H1 (cell line): Measurements from ENCODE around the gene FREM1. TPM values are rescaled to one million over a fixed set of nuclear protein-coding genes. Genes with fewer than 3 reads are reported as not detected.

ENCODE experiments used
- CTCF ChIA-PET: fragments of 300-600 bp; sonication (Branson Sonifier 250); formaldehyde crosslinking; loops from one replicate; lab custom pipeline; 2021; ENCODE audit not compliant: partially characterized antibody; lab: Charles Lee
- POLR2A ChIA-PET: fragments of 300-600 bp; sonication (Branson Sonifier 250); formaldehyde crosslinking; loops from one replicate; lab custom pipeline; 2021; ENCODE audit warnings: inconsistent platforms; ENCODE audit not compliant: partially characterized antibody; lab: Charles Lee
- DNase-seq, 2 experiments: peaks; one replicate each; pipeline versions ENCODE4 v3.0.0 to v3.0.0-alpha.2; 2010 to 2022; ENCODE audit warnings: low spot score in 2 of 2, low read depth in 1 of 2, mixed read lengths in 1 of 2
- FAIRE-seq: peaks from 2 replicates; lab custom pipeline; 2011; peaks lifted over from hg19 to GRCh38; lab: Jason Lieb, UNC
- H2AFZ ChIP-seq: 2 replicates; pipeline ENCODE4 v1.8.1; 2012; ENCODE audit warnings: low read length, inconsistent platforms
- H2AK5ac ChIP-seq: 2 replicates; pipeline ENCODE4 v1.6.1; 2013; ENCODE audit warnings: low read depth, low read length
- H2BK120ac ChIP-seq: replicated peaks from 2 replicates; pipeline ENCODE3; 2013; ENCODE audit warnings: low read depth, low read length, inconsistent platforms
- H2BK12ac ChIP-seq: 2 replicates; pipeline ENCODE4 v1.6.1; 2013; ENCODE audit warnings: low read depth, low read length
- H2BK15ac ChIP-seq: 2 replicates; pipeline ENCODE4 v1.6.1; 2013; ENCODE audit warnings: low read length
- H2BK20ac ChIP-seq: 2 replicates; pipeline ENCODE4 v1.6.1; 2013; ENCODE audit warnings: low read length
- H2BK5ac ChIP-seq: 2 replicates; pipeline ENCODE4 v1.6.1; 2013; ENCODE audit warnings: low read depth, low read length
- H3K14ac ChIP-seq: 2 replicates; pipeline ENCODE4 v1.6.1; 2013; ENCODE audit warnings: inconsistent platforms; ENCODE audit not compliant: insufficient read length
- H3K18ac ChIP-seq: 2 replicates; pipeline ENCODE4 v1.6.1; 2013; ENCODE audit warnings: low read length; ENCODE audit errors: extremely low read depth
- H3K23ac ChIP-seq: 2 replicates; pipeline ENCODE4 v1.6.1; 2013; ENCODE audit warnings: inconsistent platforms; ENCODE audit not compliant: insufficient read length
- H3K23me2 ChIP-seq: 2 replicates; pipeline ENCODE4 v1.6.1; 2013; ENCODE audit warnings: low read depth, low read length
- H3K27ac ChIP-seq: 2 replicates; pipeline ENCODE4 v1.6.1; 2011; ENCODE audit warnings: low read depth, low read length, inconsistent platforms
- H3K27me3 ChIP-seq, 4 experiments: replicated peaks in 1 of 4; 1 replicate in 1 of 4; 2 replicates in 3 of 4; pipeline versions ENCODE4 v1.6.1 to v1.8.1; 2011 to 2013; ENCODE audit warnings: low read length in 3 of 4, mild to moderate bottlenecking in 3 of 4, inconsistent platforms in 2 of 4, mixed read lengths in 2 of 4, moderate library complexity in 1 of 4; ENCODE audit not compliant: control insufficient read depth in 3 of 4, insufficient read depth in 3 of 4; ENCODE audit errors: extremely low read depth in 1 of 4
- H3K36me3 ChIP-seq, 4 experiments: 2 replicates each; pipeline versions ENCODE4 v1.6.1 to v1.8.1; 2011 to 2013; ENCODE audit warnings: mild to moderate bottlenecking in 4 of 4, low read length in 3 of 4, moderate library complexity in 2 of 4, control low read depth in 1 of 4, inconsistent platforms in 1 of 4; ENCODE audit not compliant: insufficient read depth in 4 of 4, control insufficient read depth in 2 of 4
- H3K4ac ChIP-seq: replicated peaks from 2 replicates; pipeline ENCODE3; 2013; ENCODE audit warnings: low read length, low read depth, mixed read lengths, inconsistent platforms; ENCODE audit not compliant: insufficient read length
- H3K4me1 ChIP-seq, 4 experiments: replicated peaks in 1 of 4; 1 replicate in 1 of 4; 2 replicates in 3 of 4; pipeline versions ENCODE4 v1.6.1 to v1.8.1; 2011 to 2013; ENCODE audit warnings: low read length in 3 of 4, inconsistent platforms in 2 of 4, mixed read lengths in 1 of 4; ENCODE audit not compliant: insufficient read depth in 4 of 4, control insufficient read depth in 3 of 4
- H3K4me2 ChIP-seq, 2 experiments: 2 replicates each; pipeline versions ENCODE4 v1.6.1 to v1.8.1; 2011 to 2013; ENCODE audit warnings: low read depth in 2 of 2, low read length in 2 of 2, control low read depth in 1 of 2, inconsistent platforms in 1 of 2, mild to moderate bottlenecking in 1 of 2; ENCODE audit not compliant: insufficient read depth in 1 of 2
- H3K4me3 ChIP-seq, 4 experiments: fragments of 200-600, 300-600 bp in 1 of 4; sonication (generic), shearing (Covaris generic), sonication (Bioruptor Twin) in 1 of 4; 2 replicates each; pipeline versions ENCODE4 v1.5.1 to v1.8.1; 2011 to 2016; ENCODE audit warnings: low read length in 4 of 4, low read depth in 3 of 4, control low read depth in 2 of 4, inconsistent platforms in 2 of 4, mild to moderate bottlenecking in 2 of 4, mixed read lengths in 1 of 4, moderate library complexity in 1 of 4; ENCODE audit not compliant: insufficient read depth in 2 of 4; ENCODE audit errors: extremely low read depth in 1 of 4
- H3K56ac ChIP-seq: replicated peaks from 2 replicates; pipeline ENCODE3; 2013; ENCODE audit warnings: low read depth, mild to moderate bottlenecking, mixed read lengths, low read length, inconsistent platforms; ENCODE audit not compliant: insufficient read length
- H3K79me1 ChIP-seq: 2 replicates; pipeline ENCODE4 v1.6.1; 2013; ENCODE audit warnings: low read depth, low read length, control low read depth
- H3K79me2 ChIP-seq, 2 experiments: 2 replicates each; pipeline versions ENCODE4 v1.6.1 to v1.8.1; 2012 to 2013; ENCODE audit warnings: low read length in 2 of 2, mild to moderate bottlenecking in 2 of 2, inconsistent platforms in 1 of 2; ENCODE audit not compliant: insufficient read depth in 2 of 2, control insufficient read depth in 1 of 2
- H3K9ac ChIP-seq, 4 experiments: replicated peaks in 1 of 4; 1 replicate in 1 of 4; 2 replicates in 3 of 4; pipeline versions ENCODE4 v1.6.1 to v1.8.1; 2011 to 2013; ENCODE audit warnings: low read depth in 3 of 4, low read length in 3 of 4, control low read depth in 2 of 4, mild to moderate bottlenecking in 2 of 4, moderate library complexity in 2 of 4, inconsistent platforms in 1 of 4; ENCODE audit errors: extremely low read depth in 1 of 4
- H3K9me3 ChIP-seq, 2 experiments: 2 replicates each; pipeline versions ENCODE4 v1.6.1 to v1.8.1; 2012 to 2013; ENCODE audit warnings: mild to moderate bottlenecking in 2 of 2, moderate library complexity in 2 of 2, control low read depth in 1 of 2, inconsistent platforms in 1 of 2, low read depth in 1 of 2, low read length in 1 of 2, mixed read lengths in 1 of 2; ENCODE audit not compliant: insufficient read depth in 2 of 2
- H4K20me1 ChIP-seq, 2 experiments: replicated peaks in 1 of 2; 2 replicates each; pipeline versions ENCODE3 to v1.8.1; 2011 to 2013; ENCODE audit warnings: inconsistent platforms in 2 of 2, low read length in 2 of 2, mild to moderate bottlenecking in 1 of 2; ENCODE audit not compliant: insufficient read depth in 2 of 2, control insufficient read depth in 1 of 2
- H4K5ac ChIP-seq: 2 replicates; pipeline ENCODE4 v1.6.1; 2013; ENCODE audit warnings: low read length, low read depth, mixed read lengths, inconsistent platforms; ENCODE audit not compliant: insufficient read length
- H4K8ac ChIP-seq: 2 replicates; pipeline ENCODE4 v1.8.0; 2013; ENCODE audit warnings: mild to moderate bottlenecking, moderate library complexity, low read length, inconsistent platforms; ENCODE audit not compliant: insufficient read depth; ENCODE audit errors: extremely low read depth
- H4K91ac ChIP-seq: replicated peaks from 2 replicates; pipeline ENCODE3; 2013; ENCODE audit warnings: low read length, mixed read lengths, inconsistent platforms; ENCODE audit not compliant: insufficient read length
- CEBPB ChIP-seq: IDR thresholded peaks from 2 replicates; pipeline ENCODE4 v1.6.1; 2012; ENCODE audit warnings: low read depth, low read length
- EGR1 ChIP-seq: IDR thresholded peaks from 2 replicates; pipeline ENCODE4 v1.6.1; 2011; ENCODE audit warnings: low read depth, low read length, borderline replicate concordance
- EP300 ChIP-seq, 2 experiments: IDR thresholded peaks; 1 replicate in 1 of 2; 2 replicates in 1 of 2; pipeline ENCODE4 v1.6.1; 2011 to 2012; ENCODE audit warnings: low read depth in 2 of 2, low read length in 2 of 2, mild to moderate bottlenecking in 2 of 2, borderline replicate concordance in 1 of 2, inconsistent platforms in 1 of 2, moderate library complexity in 1 of 2
- EZH2 ChIP-seq: fragments of 200-600 bp; sonication (generic); IDR thresholded peaks from 2 replicates; pipeline ENCODE4 v1.7.1; 2012; ENCODE audit warnings: low read depth, mild to moderate bottlenecking, moderate library complexity, low read length, inconsistent platforms; ENCODE audit not compliant: severe bottlenecking
- HDAC6 ChIP-seq: IDR thresholded peaks from one replicate; pipeline ENCODE4 v1.7.1; 2012; ENCODE audit warnings: low read depth, mild to moderate bottlenecking, inconsistent platforms, low read length, moderate library complexity
- JUN ChIP-seq: IDR thresholded peaks from 2 replicates; pipeline ENCODE4 v1.6.1; 2011; ENCODE audit warnings: low read depth, mild to moderate bottlenecking, improper control_type of control experiment, low read length
- KDM5A ChIP-seq: fragments of 200-600 bp; IDR thresholded peaks from 2 replicates; pipeline ENCODE4 v1.7.1; 2012; ENCODE audit warnings: mild to moderate bottlenecking, low read length, inconsistent platforms, mixed read lengths
- MAFK ChIP-seq: IDR thresholded peaks from 2 replicates; pipeline ENCODE4 v1.6.1; 2012; ENCODE audit warnings: low read depth, mild to moderate bottlenecking, improper control_type of control experiment, low read length
- POU5F1 ChIP-seq: IDR thresholded peaks from 2 replicates; pipeline ENCODE4 v1.6.1; 2011; ENCODE audit warnings: low read depth, mild to moderate bottlenecking, low read length, moderate library complexity
- RBBP5 ChIP-seq: IDR thresholded peaks from 2 replicates; pipeline ENCODE4 v1.7.1; 2012; ENCODE audit warnings: low read depth, mild to moderate bottlenecking, inconsistent platforms, low read length, moderate library complexity, borderline replicate concordance
- TAF1 ChIP-seq: IDR thresholded peaks from 2 replicates; pipeline ENCODE4 v1.6.1; 2011; ENCODE audit warnings: mild to moderate bottlenecking, low read depth, low read length
- ZNF274 ChIP-seq: IDR thresholded peaks from 2 replicates; pipeline ENCODE4 v1.7.0; 2012; ENCODE audit warnings: low read length, borderline replicate concordance; ENCODE audit errors: extremely low read depth
- WGBS, 2 experiments: shearing (Covaris generic) in 1 of 2; methylation state at CpG; one replicate each; pipeline versions ENCODE4 v1.1.6 to v1.1.7; 2013 to 2015; ENCODE audit warnings: low lambda C conversion rate in 2 of 2, mixed read lengths in 2 of 2, inconsistent platforms in 1 of 2, low coverage in 1 of 2, missing lambda C conversion rate in 1 of 2; ENCODE audit not compliant: insufficient replicate concordance in 2 of 2, insufficient coverage in 1 of 2, insufficient read length in 1 of 2; ENCODE audit errors: extremely low coverage in 1 of 2, missing lambda C conversion rate in 1 of 2; 5-methylcytosine and 5-hydroxymethylcytosine counted together
- polyA plus RNA-seq, 7 experiments: library from polyadenylated mRNA; depleted of rRNA in 3 of 7; stranded (reverse) in 5 of 7; unstranded in 2 of 7; fragments of >200 nt in 5 of 7; fragments of 200-250 nt in 2 of 7; gene quantifications; 1 replicate in 5 of 7; 2 replicates in 1 of 7; 4 replicates in 1 of 7; pipeline versions ENCODE4 v1.2.1 to v1.2.3, GENCODE V29; 2011 to 2013; ENCODE audit warnings: missing spikeins in 2 of 7, mixed read lengths in 2 of 7
- total RNA-seq: library from RNA; stranded (reverse); fragmentation: NEBNext Ultra II Directional; extraction: Animal tissue kit (Norgen Biotek cat#: 25700); gene quantifications from 2 replicates; pipeline ENCODE4 v1.2.1, GENCODE V29; 2021

Gene FREM1
- total and polyA plus RNA-seq, 2 of the 8 experiments (the other 6 are each of a cell fraction or from before 2014, with no cell fraction given): 2.6 to 3.1 TPM

DNA sequence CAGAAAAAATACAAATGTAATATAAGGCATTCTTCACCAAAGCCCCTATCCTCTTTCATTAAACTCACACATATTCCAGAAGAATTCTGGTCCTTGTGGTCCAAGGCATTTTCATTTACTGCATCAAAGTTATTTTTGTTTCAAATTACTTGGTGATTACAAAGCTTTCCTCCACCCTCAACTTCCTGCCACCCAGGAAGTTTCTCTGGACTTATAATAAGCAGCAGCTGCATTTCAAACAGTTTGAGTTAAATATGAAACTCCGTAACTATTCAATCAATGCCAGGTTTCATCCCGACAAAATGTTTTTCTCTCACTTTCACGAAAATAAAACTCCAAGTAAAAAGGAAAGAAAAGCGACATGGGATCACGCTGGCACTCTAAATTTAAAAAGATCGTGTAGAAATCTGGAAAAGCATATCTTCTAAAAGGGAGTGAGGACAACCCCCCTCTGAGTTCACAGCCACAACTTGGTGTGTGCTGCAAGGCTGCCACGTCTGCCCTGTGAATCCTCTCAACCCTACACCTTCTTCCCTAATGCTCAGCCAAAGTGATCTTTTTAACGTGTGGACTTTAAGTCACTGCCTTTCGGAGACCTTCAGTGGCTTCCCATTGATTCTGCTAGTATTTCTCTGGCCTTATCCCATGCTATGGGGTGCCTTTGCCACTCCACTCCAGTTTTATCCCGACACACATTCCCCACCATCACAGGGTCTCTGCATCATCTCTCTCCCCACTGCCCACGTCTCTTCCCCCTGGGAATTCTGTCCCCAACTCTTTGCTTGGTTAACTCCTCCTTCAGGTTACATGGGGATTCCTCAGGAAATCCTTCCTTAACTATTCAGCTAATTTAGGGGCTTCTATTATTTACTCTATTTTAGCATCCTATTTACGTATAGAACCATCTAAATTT lies 96.6 kb downstream of the FREM1 start:
- ChIA-PET CTCF (no interaction called here), POLR2A (no interaction called here)
- H3K4ac ChIP-seq: no peak overlapping the region
- no peak overlapping the region for H3K4me2 ChIP-seq
- no peak overlapping the region for H3K23ac ChIP-seq
- H3K9ac ChIP-seq: no peak overlapping the region
- 0 out of 4 replicates have a peak, but pooled peaks cover 0 to 3% of the 10 kb centered on the region in 2 experiments for H3K9me3 ChIP-seq
- H4K8ac ChIP-seq: no peak overlapping the region
- FAIRE-seq: no peak
- H3K27ac ChIP-seq: no peak overlapping the region
- H2BK20ac ChIP-seq: no peak overlapping the region
- no peak overlapping the region for H4K5ac ChIP-seq
- WGBS, 2 experiments: 82% methylated on average over 12 of the region's 12 CpGs; no CpG with 5 or more reads in 1 of the 2 experiments
- DNase-seq: no peak
- no peak overlapping the region for H2BK15ac ChIP-seq
- H2BK120ac ChIP-seq: no peak overlapping the region
- no peaks in the 10 kb centered on the region for H3K79me1 ChIP-seq
- no peaks in the 10 kb centered on the region for H3K27me3 ChIP-seq
- H3K79me2 ChIP-seq: no peaks in the 10 kb centered on the region
- H3K18ac ChIP-seq: no peak overlapping the region
- no peak overlapping the region for H3K4me3 ChIP-seq
- no peak overlapping the region for H2AK5ac ChIP-seq
- H3K56ac ChIP-seq: no peak overlapping the region
- no peak overlapping the region for H2AFZ ChIP-seq
- H3K36me3 ChIP-seq: peaks cover 0 to 4% (median 0%) of the 10 kb centered on the region in 4 experiments; a peak in 1 of 8 replicates
- H4K20me1 ChIP-seq: no peaks in the 10 kb centered on the region
- H4K91ac ChIP-seq: no peak overlapping the region
- no peaks in the 10 kb centered on the region for H3K23me2 ChIP-seq
- no peak overlapping the region for H2BK12ac ChIP-seq
- H3K14ac ChIP-seq: no peak overlapping the region
- H2BK5ac ChIP-seq: no peak overlapping the region
- H3K4me1 ChIP-seq: no peaks in the 10 kb centered on the region
- TF ChIP-seq EGR1 (no peak), HDAC6 (no peak), KDM5A (no peak), TAF1 (no peak), JUN (no peak), EP300 (IDR thresholded peaks at IDR 0.05; ENCODE audit: borderline replicate concordance in 1 of 2, low read depth in 2 of 2, low read length in 2 of 2) (no peak), CEBPB (no peak), MAFK (no peak), ZNF274 (no peak), EZH2 (no peak), RBBP5 (no peak), POU5F1 (no peak)
